Sigmoid colon (tissue), 4 donors: Measurements from ENCODE around the gene RETREG3.

ENCODE experiments used
- EP300 ChIP-seq, 4 donors: sonication (generic); formaldehyde crosslinking; IDR thresholded peaks; one replicate each; pipeline ENCODE4 v1.6.1; 2017; ENCODE audit warnings: antibody characterized with exemption in 4 of 4
- POLR2A ChIP-seq, 2 donors: fragments of 450-650 bp; IDR thresholded peaks; one replicate each; pipeline ENCODE4 v1.6.1; 2016; ENCODE audit warnings: antibody characterized with exemption in 2 of 2, mild to moderate bottlenecking in 2 of 2, moderate library complexity in 2 of 2
- TF ChIP-seq, protein P1 (sequence below), 4 experiments: fragments of 450-650 bp in 3 of 4; fragments of 200-600 bp in 1 of 4; IDR thresholded peaks; one replicate each; pipeline ENCODE4 v1.5.1; 2016 to 2019; ENCODE audit warnings: antibody characterized with exemption in 4 of 4, mild to moderate bottlenecking in 3 of 4, moderate library complexity in 2 of 4

GRCh38 chr17:42581744-42582270 is 27.4 kb downstream of the RETREG3 start:
- TF ChIP-seq, protein P1, sequence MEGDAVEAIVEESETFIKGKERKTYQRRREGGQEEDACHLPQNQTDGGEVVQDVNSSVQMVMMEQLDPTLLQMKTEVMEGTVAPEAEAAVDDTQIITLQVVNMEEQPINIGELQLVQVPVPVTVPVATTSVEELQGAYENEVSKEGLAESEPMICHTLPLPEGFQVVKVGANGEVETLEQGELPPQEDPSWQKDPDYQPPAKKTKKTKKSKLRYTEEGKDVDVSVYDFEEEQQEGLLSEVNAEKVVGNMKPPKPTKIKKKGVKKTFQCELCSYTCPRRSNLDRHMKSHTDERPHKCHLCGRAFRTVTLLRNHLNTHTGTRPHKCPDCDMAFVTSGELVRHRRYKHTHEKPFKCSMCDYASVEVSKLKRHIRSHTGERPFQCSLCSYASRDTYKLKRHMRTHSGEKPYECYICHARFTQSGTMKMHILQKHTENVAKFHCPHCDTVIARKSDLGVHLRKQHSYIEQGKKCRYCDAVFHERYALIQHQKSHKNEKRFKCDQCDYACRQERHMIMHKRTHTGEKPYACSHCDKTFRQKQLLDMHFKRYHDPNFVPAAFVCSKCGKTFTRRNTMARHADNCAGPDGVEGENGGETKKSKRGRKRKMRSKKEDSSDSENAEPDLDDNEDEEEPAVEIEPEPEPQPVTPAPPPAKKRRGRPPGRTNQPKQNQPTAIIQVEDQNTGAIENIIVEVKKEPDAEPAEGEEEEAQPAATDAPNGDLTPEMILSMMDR (IDR thresholded peaks at IDR 0.05) = no peak
- TF ChIP-seq POLR2A (IDR thresholded peaks at IDR 0.05) = no peak
- no peak for TF ChIP-seq EP300 (IDR thresholded peaks at IDR 0.05)
